ENCODE results near the gene YWHAQ.
"Not testable (repeated sequence)": the region's sequence is repeated elsewhere in the genome, so short reads cannot be mapped to it uniquely, and the experiment has no call there.

The YWHAQ gene

GRCh38 chr2:9586465-9586864, 44.3 kb downstream of the YWHAQ start:
- no peak for DNase-seq

DNA sequence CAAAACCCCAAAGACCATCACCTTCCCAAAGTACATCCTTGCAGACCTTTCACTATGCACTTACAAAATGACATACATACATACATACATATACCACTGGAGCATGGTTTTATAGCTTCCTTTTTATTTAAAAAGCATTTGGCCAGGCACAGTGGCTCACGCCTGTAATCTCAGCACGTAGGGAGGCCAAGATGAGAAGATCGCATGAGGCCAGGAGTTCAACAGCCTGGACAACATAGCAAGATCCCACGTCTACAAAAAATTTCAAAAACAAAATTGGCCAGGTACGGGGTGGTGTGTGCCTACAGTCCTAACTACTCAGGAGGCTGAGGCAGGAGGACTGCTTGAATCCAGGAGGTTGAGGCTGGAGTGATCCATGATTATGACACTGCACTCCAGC, 45.3 kb downstream of the YWHAQ start:
- no peak for DNase-seq

DNA sequence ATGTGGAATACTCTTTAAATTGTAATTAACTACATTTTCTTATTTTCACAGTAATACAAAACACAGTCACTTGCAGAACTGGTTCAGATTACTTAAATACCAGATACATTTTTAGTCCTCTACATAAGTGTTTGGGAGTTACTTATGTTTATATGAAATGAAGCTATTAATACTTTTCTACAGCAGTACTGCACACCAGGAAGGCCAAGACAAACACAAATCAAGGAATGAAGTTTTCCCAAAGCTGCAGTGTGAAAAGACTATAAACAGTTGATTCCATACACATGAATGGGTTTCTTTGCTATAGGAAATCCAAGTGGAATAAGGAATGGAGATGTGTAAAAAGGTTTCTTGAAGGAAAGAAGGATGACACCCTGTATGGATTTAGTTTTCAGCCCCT, 45.9 kb downstream of the YWHAQ start:
- DNase-seq = not testable (repeated sequence)

DNA sequence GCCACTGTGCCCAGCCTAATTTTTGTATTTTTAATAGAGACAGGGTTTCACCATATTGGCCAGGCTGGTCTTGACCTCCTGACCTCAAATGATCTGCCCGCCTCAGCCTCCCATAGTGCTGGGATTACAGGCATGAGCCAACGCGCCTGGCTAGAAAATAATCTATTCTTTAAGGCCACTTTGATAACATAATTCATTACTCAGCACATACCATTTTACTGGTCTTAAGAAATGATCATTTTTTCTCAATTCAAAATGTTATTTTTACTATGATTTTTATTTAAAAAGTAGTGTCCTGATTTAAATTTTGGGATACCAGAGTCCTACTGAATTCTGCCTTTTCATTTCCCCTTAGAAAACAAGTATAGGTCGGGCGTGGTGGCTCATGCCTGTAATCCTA, 48.2 kb downstream of the YWHAQ start:
- DNase-seq = no peak

DNA sequence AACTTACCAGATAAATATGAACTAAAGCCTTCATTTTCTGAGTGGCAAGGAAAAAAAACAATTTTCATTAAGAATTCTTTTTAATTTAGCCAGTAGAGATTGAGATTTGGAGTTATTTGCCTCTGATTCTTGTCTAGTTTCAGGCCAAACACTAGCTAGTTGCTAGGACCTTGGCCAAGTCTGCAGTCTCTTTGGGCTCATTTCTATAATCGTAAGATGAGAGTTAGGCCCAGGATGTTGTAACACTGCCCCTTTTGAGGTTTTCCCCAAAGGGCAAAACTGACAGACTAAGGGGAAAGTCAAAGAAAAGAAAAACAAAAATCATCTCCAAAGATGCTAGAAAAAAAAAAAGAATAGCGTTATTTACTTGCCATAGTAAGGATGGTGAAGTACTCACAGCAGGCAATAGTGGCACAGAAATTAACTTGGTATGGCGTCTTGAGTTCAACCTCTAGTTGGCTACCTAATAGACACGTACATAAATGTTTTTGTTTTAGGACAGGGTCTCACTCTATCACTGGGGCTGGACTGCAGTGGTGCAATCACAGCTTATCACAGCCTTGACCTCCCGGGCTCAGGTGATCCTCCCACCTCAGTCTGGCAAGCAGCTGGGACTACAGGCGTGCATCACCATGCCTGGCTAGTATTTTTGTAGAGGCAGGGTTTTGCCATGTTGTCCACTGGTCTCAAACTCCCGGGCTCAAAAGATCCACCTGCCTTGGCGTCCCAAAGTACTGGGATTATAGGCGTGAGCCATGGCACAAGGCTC, 52.1 kb downstream of the YWHAQ start:
- DNase-seq = no peak

GRCh38 chr2:9574331-9574730, 56.5 kb downstream of the YWHAQ start:
- DNase-seq = no peak

- no peak for DNase-seq
Observed at GRCh38 chr2:9573840-9574239, 57.0 kb downstream of the YWHAQ start.

DNA sequence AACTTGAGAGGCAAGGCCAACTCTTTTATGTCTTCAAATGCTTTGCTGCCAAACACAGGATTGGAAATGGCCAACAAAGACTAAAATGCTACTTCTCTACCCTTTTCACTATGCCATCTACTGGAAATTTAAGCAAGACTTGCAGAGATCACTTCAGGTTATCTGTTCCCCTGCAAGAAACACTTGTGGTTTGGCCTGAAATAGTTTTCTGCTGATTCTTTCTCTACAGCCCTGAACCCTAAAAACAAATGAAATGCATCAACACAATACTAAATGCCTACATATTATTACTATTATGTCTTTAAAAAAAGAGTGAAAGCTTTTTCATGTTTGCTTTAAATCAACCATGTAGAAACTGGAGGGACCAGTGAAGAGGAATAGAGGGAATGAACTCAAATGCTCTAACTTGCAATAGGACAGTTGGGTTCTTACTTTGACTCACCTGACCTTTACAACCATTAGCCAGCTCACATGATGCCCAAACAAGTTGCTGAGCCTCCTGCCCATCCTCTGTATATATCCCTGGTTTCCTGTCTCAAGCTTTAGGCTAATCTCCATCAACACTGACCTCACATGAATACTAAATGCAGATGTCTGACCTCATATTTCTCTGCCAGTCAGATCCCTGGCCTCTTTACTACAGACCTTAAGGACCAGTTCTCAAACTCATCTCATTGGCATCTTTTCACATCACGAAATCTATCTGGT, 57.6 kb downstream of the YWHAQ start:
- DNase-seq = no peak

DNA sequence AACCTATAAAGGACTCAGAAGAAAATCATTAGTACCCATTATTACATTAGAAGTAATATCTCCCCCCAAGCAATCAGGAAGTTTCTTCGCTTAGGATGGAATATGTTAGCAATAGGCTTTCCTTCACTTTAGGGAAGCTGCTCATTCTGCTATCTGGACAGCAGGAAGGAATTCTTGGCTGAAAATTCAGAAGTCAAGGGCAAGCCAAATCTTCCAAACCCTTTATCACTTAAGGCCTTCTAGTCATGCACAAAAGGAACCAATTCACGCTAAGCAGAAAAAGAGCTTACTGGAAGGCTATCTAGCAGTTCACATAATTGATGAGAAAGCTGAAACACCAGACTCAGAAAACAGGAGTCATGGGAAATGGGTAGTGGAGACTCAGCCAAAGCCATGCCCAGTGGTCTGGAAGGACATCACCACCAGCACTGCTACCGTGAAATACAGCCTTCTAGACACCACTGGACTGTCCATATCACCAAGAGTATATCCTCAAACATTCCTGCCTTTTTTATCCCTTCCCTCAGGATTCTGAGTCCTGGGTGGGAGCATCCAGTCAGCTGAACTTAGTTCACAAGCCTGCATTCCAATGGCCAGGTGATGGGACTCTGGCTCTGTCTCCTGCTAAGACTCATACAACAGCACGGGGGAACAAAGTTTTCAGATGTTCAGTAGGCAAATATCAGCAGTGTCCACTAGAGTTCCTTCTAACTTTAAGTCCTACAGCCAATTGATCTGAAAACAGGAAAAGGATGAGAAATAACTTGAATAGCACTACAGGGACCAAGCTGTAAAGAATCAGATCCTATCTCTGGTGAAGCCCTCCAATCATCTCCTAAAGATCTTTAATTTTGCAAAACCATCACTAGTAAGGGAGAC, 60.4 kb downstream of the YWHAQ start:
- DNase-seq = no peak

GRCh38 chr2:9565436-9566153, 65.2 kb downstream of the YWHAQ start:
- no peak for DNase-seq

DNA sequence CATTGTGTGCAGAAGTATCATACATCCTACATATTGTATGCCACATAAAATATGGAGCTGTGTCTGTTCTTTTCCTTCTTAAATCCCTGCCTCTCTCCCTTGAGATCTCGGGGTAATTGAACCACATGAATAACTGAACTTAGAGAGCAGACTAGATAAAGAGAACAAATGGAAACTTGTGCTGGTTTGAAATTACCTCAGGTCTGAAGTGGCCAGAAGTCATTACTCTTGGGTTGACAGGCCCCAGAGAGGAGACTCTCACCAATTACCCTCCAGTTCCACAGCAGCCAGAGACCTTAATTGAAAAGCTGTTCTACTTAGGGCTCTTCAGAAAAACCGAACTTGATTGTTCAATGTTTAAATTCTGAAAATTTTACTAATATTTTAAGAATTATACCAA, 70.2 kb downstream of the YWHAQ start:
- DNase-seq = no peak

- no peak for DNase-seq
Observed at GRCh38 chr2:9558948-9559381, 71.8 kb downstream of the YWHAQ start.

- peak; percentile 24 for DNase-seq
Observed at GRCh38 chr2:9556121-9556743, 74.6 kb downstream of the YWHAQ start.

- DNase-seq = peak; percentile 87
Observed at GRCh38 chr2:9555297-9556120, 75.3 kb downstream of the YWHAQ start, which contains the start of gene ADAM17. TSS of gene ADAM17 (minus strand) at chr2:9555830. CDS start at chr2:9555605, 225 bp downstream.

GRCh38 chr2:9554921-9555296, 75.9 kb downstream of the YWHAQ start:
- peak; percentile 29 for DNase-seq

GRCh38 chr2:9552219-9553178, 78.3 kb downstream of the YWHAQ start:
- DNase-seq = no peak

DNA sequence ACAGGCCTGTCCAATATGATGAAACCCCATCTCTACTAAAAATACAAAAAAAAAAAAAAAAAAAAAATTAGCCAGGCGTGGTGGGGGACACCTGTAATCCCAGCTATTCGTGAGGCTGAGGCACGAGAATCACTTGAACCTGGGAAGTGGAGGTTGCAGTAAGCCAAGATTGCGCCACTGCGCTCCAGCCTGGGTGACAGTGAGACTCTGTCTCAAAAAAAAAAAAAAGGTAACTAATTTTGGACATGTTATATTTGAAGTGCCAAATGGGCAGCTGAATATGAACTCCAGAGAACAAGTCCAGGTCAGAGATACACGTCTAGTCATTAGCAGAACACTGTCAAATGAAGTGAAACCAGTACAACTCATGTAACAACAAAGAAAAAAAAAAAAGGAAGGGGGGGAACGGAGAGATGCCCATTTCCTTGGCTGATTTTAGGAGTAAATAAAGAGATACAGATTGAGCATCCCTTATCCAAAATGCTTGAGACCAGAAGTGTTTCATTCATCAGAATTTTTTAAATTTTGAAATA, 79.9 kb downstream of the YWHAQ start:
- DNase-seq = not testable (repeated sequence)

DNA sequence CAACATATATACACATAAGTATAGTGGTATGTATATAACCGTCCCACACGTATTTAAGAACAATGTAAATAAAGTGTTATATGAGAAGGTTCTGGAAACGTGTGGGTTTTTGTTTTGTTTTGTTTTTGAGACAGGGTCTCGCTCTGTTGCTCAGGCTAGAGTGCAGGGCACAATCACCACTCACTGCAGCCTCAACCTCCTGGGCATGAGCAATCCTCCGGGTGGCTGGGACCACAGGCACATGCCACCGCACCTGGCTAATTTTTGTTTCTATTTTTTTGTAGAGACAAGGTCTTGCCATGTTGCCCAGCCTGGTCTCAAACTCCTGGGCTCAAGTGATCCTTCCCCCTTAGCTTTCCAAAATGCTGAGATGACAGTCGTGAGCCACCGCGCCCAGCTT, 81.4 kb downstream of the YWHAQ start:
- no peak for DNase-seq

DNA sequence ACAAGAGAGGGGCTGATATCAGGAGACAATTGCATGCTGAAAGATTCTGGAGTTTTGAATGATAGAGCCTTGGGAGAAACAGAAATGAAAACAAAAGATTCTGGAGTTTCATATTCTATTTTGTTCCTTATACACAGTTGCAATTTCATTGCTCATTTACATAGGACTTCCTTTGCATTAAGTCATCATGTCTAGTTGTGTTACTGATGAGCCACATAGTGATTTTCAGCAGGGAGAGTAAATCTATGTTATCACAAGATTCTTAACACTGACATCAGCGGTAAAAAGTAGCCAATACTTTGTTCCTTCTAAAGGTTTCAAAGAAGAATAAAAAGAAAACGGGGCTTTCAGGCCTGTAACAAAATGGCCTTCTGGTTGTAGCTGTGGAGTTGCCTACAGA, 82.3 kb downstream of the YWHAQ start:
- DNase-seq = no peak
